ENCODE data around the gene TNFRSF19. TPM values are rescaled to one million over a fixed set of nuclear protein-coding genes. Genes with fewer than 3 reads are reported as not detected.

TNFRSF19 gene
- total and polyA plus RNA-seq, 10 of the 15 experiments (the other 5 are each of a cell fraction or from before 2014, with no cell fraction given): 16.4 to 46.2 (median 35.4) TPM

DNA sequence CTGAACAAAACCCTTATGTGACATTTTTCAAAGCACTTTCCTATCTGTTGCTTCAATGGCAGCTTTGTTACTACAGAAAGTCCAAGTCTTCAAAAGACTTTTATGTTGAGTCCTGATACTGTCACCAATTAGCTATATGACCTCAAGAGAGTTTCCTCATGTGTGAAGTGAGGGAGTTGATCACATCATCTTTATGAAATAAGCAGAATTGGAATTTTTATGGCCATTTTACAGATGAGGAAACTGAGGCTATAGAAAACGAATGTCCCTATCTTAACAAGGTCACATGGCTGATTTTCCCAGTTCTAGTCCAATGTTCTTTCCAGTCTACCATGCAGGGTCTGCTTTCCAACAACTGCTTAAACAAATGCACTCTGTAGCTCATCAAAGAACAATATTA is 2.6 kb downstream of the TNFRSF19 start (continued):
- no peak for TF ChIP-seq HSF1 (IDR thresholded peaks at IDR 0.05; ENCODE audit: low read depth, low read length)
- no peak for TF ChIP-seq RFX5 (IDR thresholded peaks at IDR 0.05; ENCODE audit: low read depth, low read length)
- TF ChIP-seq RELA (IDR thresholded peaks at IDR 0.05; ENCODE audit: borderline replicate concordance, partially characterized antibody): no peak
- TF ChIP-seq POLR2AphosphoS2 (IDR thresholded peaks at IDR 0.05; ENCODE audit: low read depth, low read length): no peak
- no peak for TF ChIP-seq CHD4 (IDR thresholded peaks at IDR 0.05)
- TF ChIP-seq CREM (IDR thresholded peaks at IDR 0.05; ENCODE audit: low read depth): peak; percentile 29; the same call in 1 of the 2 replicates
- TF ChIP-seq SREBF1 (IDR thresholded peaks at IDR 0.05; ENCODE audit: low read length): no peak

GRCh38 chr13:23574421-23575145 is 4.4 kb downstream of the TNFRSF19 start:
- ATAC-seq (peak; percentile 2; the same call in 2 of the 3 replicates), FAIRE-seq (no peak), DNase-seq (ENCODE audit: low read depth, low spot score) (no peak)
- peaks cover 0 to 4% of the 10 kb centered on the region in 2 experiments; a peak in 1 of 4 replicates for H3K36me3 ChIP-seq (ENCODE audit: control insufficient read depth in 2 of 2, insufficient read depth in 2 of 2, low read length in 1 of 2)
- ChIA-PET CTCF (interaction anchor here (1.4 kb wide), 1 partner anchor 7 kb away, joined by 5 read pairs; no protein-coding TSS in a partner anchor), SMC1A (ENCODE audit: uncharacterized antibody, unreplicated experiment) (interaction anchor here (1.2 to 1.9 kb wide), 2 partner anchors 12 to 14 kb away, joined by 5 to 6 read pairs; no protein-coding TSS in a partner anchor), RAD21 (ENCODE audit: unreplicated experiment) (interaction anchor here (0.8 to 1.5 kb wide), 4 partner anchors 14 to 315 kb away, joined by 3 to 4 read pairs (median 3); no protein-coding TSS in a partner anchor), POLR2A (interaction anchor here (0.5 to 1.2 kb wide), 2 partner anchors 11 to 748 kb away, joined by 3 read pairs; no protein-coding TSS in a partner anchor)
- H2AFZ ChIP-seq (ENCODE audit: control insufficient read depth, low read depth, low read length): peak overlapping the region; percentile 9
- no peaks in the 10 kb centered on the region for H4K20me1 ChIP-seq (ENCODE audit: control insufficient read depth, insufficient read depth)
- TF ChIP-seq CREM (IDR thresholded peaks at IDR 0.05; ENCODE audit: low read depth) (peak; percentile 40; the same call in 1 of the 2 replicates), FOXK2 (IDR thresholded peaks at IDR 0.05) (no peak), TAF1 (IDR thresholded peaks at IDR 0.05; ENCODE audit: borderline replicate concordance, low read depth, low read length) (0 out of 2 replicates have a peak, but pooled peaks have one; percentile 13), SMARCA5 (IDR thresholded peaks at IDR 0.05) (no peak), NFIC (IDR thresholded peaks at IDR 0.05; ENCODE audit: low read depth, low read length) (peak; percentile 50; the same call in 1 of the 2 replicates), RUNX3 (IDR thresholded peaks at IDR 0.05; ENCODE audit: low read length) (peak; percentile 40)
- peak overlapping the region; percentile 13 for H3K9ac ChIP-seq (ENCODE audit: control insufficient read depth, insufficient read depth, low read length)
- BruUV-seq (replicated peaks): no TSS peak
- intact Hi-C loops (cut with micrococcal nuclease; ENCODE audit: unreplicated experiment): loop anchor here (5.0 to 10.0 kb wide), 4 partner anchors 43 to 313 kb away; partner anchors contain the start of gene MIPEP
- peak overlapping the region; percentile 63 for H3K27ac ChIP-seq (ENCODE audit: control insufficient read depth, insufficient read depth)
- in situ Hi-C loops (cut with MboI): no loop called here
- H3K27me3 ChIP-seq (replicated peaks in 1 of 2; ENCODE audit: control insufficient read depth in 2 of 2, insufficient read depth in 2 of 2, low read length in 1 of 2): no peaks in the 10 kb centered on the region; a peak in 1 of 4 replicates
- peak overlapping the region; percentile 70 for H3K4me2 ChIP-seq (ENCODE audit: control insufficient read depth, insufficient read depth)
- peak overlapping the region; percentile 19 for H3K4me3 ChIP-seq
- no peaks in the 10 kb centered on the region; the same call in 2 of the 3 replicates for H3K9me3 ChIP-seq (replicated peaks; ENCODE audit: control insufficient read depth, insufficient read depth, low read length)
- peaks cover 17% of the 10 kb centered on the region for H3K4me1 ChIP-seq (ENCODE audit: control insufficient read depth, insufficient read depth, low read length)
- H3K79me2 ChIP-seq (ENCODE audit: control insufficient read depth, insufficient read depth, low read length): peaks cover 89% of the 10 kb centered on the region
- WGBS (ENCODE audit: insufficient coverage, insufficient replicate concordance, low lambda C conversion rate, missing lambda C conversion rate): 16% methylated on average over 3 of the region's 3 CpGs

Data from GM12878 (cell line).